ENCODE data around the gene TCERG1L.

DNA sequence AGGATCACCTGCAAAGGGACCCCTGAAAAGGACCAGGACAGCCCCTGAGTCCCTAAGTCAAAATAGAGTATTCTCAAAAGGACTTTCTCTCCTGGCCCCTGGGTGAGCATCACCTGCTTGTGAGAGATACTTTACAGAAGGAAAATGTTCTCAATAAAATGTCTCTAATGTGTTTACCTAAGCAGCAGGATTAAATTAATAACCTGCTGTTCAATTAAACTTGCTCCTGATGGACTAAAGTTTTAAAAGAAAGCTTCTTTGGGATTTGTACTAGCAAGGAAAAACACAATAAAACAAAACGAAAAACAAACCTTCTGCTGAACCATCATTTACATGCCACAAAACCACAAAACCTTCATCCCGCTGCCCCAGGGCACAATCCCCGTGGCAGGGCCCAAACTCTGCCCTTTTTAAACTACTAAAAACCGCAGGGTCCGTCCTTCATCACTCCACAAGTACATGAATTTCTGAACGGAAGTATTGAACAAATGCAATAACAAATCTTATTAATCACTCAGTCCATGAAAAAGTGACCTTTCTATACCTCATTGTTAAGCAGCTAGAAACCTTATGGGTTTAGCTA lies 197.7 kb downstream of the TCERG1L start:
- TF ChIP-seq, protein P1, sequence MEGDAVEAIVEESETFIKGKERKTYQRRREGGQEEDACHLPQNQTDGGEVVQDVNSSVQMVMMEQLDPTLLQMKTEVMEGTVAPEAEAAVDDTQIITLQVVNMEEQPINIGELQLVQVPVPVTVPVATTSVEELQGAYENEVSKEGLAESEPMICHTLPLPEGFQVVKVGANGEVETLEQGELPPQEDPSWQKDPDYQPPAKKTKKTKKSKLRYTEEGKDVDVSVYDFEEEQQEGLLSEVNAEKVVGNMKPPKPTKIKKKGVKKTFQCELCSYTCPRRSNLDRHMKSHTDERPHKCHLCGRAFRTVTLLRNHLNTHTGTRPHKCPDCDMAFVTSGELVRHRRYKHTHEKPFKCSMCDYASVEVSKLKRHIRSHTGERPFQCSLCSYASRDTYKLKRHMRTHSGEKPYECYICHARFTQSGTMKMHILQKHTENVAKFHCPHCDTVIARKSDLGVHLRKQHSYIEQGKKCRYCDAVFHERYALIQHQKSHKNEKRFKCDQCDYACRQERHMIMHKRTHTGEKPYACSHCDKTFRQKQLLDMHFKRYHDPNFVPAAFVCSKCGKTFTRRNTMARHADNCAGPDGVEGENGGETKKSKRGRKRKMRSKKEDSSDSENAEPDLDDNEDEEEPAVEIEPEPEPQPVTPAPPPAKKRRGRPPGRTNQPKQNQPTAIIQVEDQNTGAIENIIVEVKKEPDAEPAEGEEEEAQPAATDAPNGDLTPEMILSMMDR (IDR thresholded peaks at IDR 0.05): no peak
- TF ChIP-seq POLR2A (IDR thresholded peaks at IDR 0.05): no peak
